ENCODE results near the gene NPFFR2.
"Not testable (repeated sequence)": the region's sequence is repeated elsewhere in the genome, so short reads cannot be mapped to it uniquely, and the experiment has no call there.

Gene NPFFR2

GRCh38 chr4:72084587-72085011 lies 52.8 kb downstream of the NPFFR2 start:
- no peak overlapping the region for H3K4me3 Mint-ChIP-seq
- DNase-seq: no peak

GRCh38 chr4:72090606-72091005 lies 58.8 kb downstream of the NPFFR2 start:
- not testable (repeated sequence) for H3K27me3 Mint-ChIP-seq, H3K4me1 Mint-ChIP-seq

More at GRCh38 chr4:72084587-72085011, 52.8 kb downstream of the NPFFR2 start:
- no peak overlapping the region for H3K27ac Mint-ChIP-seq
- no peaks in the 10 kb centered on the region for H3K27me3 Mint-ChIP-seq
- H3K4me1 Mint-ChIP-seq: no peaks in the 10 kb centered on the region
- no peaks in the 10 kb centered on the region for H3K36me3 Mint-ChIP-seq
- H3K9me3 Mint-ChIP-seq: no peaks in the 10 kb centered on the region
- CTCF ChIA-PET: no interaction called here

DNA sequence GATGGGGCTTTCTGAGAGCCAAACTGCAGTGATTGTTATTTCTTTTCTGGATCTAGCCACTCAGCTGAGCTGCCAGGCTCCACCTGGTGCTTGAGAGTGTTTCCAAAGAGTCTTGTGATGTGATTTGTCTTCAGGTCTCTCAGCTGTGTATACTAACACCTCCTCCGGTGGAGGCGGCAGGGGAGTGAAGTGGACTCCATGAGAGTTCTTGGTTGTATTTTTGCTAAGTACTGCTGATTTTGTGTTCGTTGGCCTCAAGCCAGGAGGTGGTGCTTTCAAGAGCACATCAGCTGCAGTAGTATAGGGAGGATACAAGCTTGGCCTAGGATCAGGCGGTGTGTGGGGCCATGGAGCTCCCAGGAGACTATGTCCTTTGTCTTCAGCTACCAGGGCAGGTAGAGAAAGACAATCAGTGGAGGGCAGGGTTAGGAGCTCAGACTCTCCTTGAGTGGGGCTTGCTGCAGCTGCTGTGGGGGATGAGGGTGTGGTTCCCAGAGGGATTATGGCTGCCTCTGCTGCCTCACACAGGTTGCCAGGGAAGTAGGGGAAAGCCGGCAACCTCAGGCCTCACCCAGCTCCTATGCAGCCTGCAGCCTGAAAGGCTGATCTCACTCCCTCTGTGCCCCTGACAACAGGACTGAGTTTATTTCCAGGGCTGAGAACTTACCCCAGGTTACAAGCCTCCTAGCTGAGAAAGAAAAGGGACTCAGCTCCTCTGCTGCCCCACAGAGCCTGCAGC lies 62.4 kb downstream of the NPFFR2 start:
- DNase-seq: no peak
- Mint-ChIP-seq H3K9me3 (no peaks in the 10 kb centered on the region), H3K27ac (no peak overlapping the region), H3K27me3 (no peaks in the 10 kb centered on the region), H3K4me3 (no peak overlapping the region), H3K36me3 (no peaks in the 10 kb centered on the region), H3K4me1 (no peaks in the 10 kb centered on the region)
- CTCF ChIA-PET: no interaction called here

More at GRCh38 chr4:72090606-72091005, 58.8 kb downstream of the NPFFR2 start:
- not testable (repeated sequence) for H3K27ac Mint-ChIP-seq, H3K4me3 Mint-ChIP-seq, DNase-seq, H3K36me3 Mint-ChIP-seq, H3K9me3 Mint-ChIP-seq
- CTCF ChIA-PET: interaction anchor here (0.9 kb wide), 1 partner anchor 773 kb away, joined by 3 read pairs; no protein-coding TSS in a partner anchor

- Mint-ChIP-seq H3K4me1 (no peaks in the 10 kb centered on the region), H3K9me3 (no peaks in the 10 kb centered on the region), H3K36me3 (no peaks in the 10 kb centered on the region), H3K27ac (no peak overlapping the region), H3K27me3 (no peaks in the 10 kb centered on the region), H3K4me3 (no peak overlapping the region)
- DNase-seq: no peak
- CTCF ChIA-PET: no interaction called here
Measured at GRCh38 chr4:72107456-72107855, 75.7 kb downstream of the NPFFR2 start.

DNA sequence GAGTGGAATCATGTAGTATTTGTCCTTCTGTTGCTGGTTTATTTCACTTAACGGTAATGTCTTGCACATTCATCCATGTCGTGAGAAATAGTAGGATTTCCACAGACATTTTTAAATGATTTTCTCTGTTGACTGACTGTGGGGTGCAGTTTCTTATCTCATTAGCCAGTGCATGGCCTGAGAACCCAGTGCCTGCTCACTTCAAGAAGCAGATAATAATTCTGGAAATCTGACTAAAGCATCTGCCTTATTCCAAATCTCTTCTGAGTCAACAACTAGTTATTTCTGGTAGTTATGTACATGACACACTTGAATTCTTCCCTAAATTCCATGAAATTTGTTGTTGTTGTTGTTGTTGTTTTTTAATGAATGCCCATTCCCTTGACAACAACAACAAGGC lies 77.6 kb downstream of the NPFFR2 start:
- DNase-seq: no peak
- no peaks in the 10 kb centered on the region for H3K36me3 Mint-ChIP-seq
- H3K27ac Mint-ChIP-seq: no peak overlapping the region
- no peaks in the 10 kb centered on the region for H3K9me3 Mint-ChIP-seq
- H3K27me3 Mint-ChIP-seq: no peaks in the 10 kb centered on the region
- no peaks in the 10 kb centered on the region for H3K4me1 Mint-ChIP-seq
- H3K4me3 Mint-ChIP-seq: no peak overlapping the region
- CTCF ChIA-PET: no interaction called here

GRCh38 chr4:72109959-72110497 lies 78.2 kb downstream of the NPFFR2 start:
- Mint-ChIP-seq H3K4me3 (no peak overlapping the region), H3K36me3 (no peaks in the 10 kb centered on the region), H3K4me1 (no peaks in the 10 kb centered on the region), H3K27ac (no peak overlapping the region), H3K9me3 (no peaks in the 10 kb centered on the region), H3K27me3 (no peaks in the 10 kb centered on the region)
- CTCF ChIA-PET: no interaction called here
- no peak for DNase-seq

GRCh38 chr4:72110886-72111285 lies 79.1 kb downstream of the NPFFR2 start:
- CTCF ChIA-PET: no interaction called here
- Mint-ChIP-seq H3K9me3 (no peaks in the 10 kb centered on the region), H3K36me3 (no peaks in the 10 kb centered on the region), H3K27me3 (no peaks in the 10 kb centered on the region), H3K27ac (no peak overlapping the region), H3K4me3 (no peak overlapping the region), H3K4me1 (no peaks in the 10 kb centered on the region)
- no peak for DNase-seq

DNA sequence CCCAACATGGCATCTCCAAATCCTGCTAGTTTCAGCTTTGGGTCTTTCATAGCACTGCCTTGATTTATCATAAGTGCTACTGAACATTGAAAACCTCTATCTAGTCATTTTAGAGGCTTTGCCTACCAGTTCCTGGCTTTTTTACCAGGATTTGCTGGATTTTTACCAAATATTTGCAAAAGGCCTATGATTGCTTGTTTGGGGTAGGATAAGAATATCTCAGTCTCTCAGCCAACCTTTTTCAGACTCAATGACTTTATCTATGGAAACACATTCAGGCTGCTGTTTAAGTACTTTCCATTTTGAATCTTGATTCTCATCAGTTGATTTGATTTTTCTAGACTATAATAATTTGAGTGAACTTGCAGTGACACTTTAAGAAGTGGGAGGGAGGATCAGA lies 80.1 kb downstream of the NPFFR2 start:
- Mint-ChIP-seq H3K4me3 (no peak overlapping the region), H3K36me3 (no peaks in the 10 kb centered on the region), H3K4me1 (no peaks in the 10 kb centered on the region), H3K9me3 (no peaks in the 10 kb centered on the region), H3K27me3 (no peaks in the 10 kb centered on the region), H3K27ac (no peak overlapping the region)
- DNase-seq: no peak
- CTCF ChIA-PET: no interaction called here

GRCh38 chr4:72112514-72113156 lies 80.8 kb downstream of the NPFFR2 start:
- Mint-ChIP-seq H3K27ac (no peak overlapping the region), H3K36me3 (no peaks in the 10 kb centered on the region), H3K4me3 (no peak overlapping the region), H3K4me1 (no peaks in the 10 kb centered on the region), H3K27me3 (no peaks in the 10 kb centered on the region), H3K9me3 (no peaks in the 10 kb centered on the region)
- no peak for DNase-seq
- CTCF ChIA-PET: no interaction called here

DNA sequence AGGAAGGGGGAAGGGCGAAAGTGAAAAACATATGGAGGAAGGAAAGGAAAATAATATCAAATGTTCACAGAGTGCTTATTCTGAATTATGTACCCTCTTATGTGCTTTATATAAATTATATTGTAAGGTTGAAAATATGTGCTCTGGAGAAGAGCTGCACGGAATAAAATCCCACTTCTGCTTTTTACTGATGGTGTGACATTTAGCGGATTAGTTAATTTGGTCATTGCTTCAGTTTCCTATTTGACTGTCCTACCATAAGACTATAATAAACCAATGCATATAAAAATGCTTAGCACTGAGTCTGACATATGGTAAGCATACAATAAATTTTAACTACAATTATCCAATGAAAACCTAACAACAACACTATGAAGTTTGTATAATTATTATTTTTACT lies 86.2 kb downstream of the NPFFR2 start:
- CTCF ChIA-PET: no interaction called here
- H3K4me1 Mint-ChIP-seq: no peaks in the 10 kb centered on the region

DNA sequence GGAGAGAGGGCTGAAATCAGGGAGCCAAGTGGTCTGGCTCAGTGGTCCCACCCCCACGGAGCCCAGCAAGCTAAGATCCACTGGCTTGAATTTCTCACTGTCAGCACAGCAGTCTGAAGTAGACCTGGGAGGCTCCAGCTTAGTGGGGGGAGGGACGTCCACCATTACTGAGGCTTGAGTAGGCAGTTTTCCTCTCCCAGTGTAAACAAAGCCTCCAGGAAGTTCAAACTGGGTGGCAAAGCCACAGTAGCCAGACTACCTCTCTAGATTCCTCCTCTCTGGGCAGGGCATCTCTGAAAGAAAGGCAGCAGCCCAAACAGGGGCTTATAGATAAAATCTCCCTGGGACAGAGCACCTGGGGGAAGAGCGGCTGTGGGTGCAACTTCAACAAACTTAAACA lies 88.1 kb downstream of the NPFFR2 start:
- no peak for DNase-seq
- no peaks in the 10 kb centered on the region for H3K36me3 Mint-ChIP-seq
- H3K27ac Mint-ChIP-seq: no peak overlapping the region

More for the DNA sequence above, 86.2 kb downstream of the NPFFR2 start:
- Mint-ChIP-seq H3K4me3 (no peak overlapping the region), H3K27me3 (no peaks in the 10 kb centered on the region), H3K27ac (no peak overlapping the region), H3K9me3 (no peaks in the 10 kb centered on the region), H3K36me3 (no peaks in the 10 kb centered on the region)
- no peak for DNase-seq

DNA sequence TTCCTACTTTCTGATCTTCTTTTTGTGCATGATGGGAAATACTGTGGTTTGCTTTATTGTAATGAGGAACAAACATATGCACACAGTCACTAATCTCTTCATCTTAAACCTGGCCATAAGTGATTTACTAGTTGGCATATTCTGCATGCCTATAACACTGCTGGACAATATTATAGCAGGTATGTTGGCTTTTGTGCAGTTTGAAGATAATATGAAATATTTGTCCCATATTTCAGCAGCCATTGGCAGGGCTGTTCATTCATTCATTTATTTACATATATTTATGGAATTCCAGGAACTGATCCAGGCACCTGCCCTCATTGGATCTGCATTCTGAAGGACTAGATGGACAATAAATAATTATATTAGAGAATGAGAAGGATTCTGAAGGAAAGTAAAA lies 96.9 kb downstream of the NPFFR2 start:
- DNase-seq: no peak
- Mint-ChIP-seq H3K9me3 (no peaks in the 10 kb centered on the region), H3K4me1 (no peaks in the 10 kb centered on the region), H3K27ac (no peak overlapping the region), H3K27me3 (no peaks in the 10 kb centered on the region), H3K4me3 (no peak overlapping the region), H3K36me3 (no peaks in the 10 kb centered on the region)
- CTCF ChIA-PET: no interaction called here

More for the DNA sequence above, 88.1 kb downstream of the NPFFR2 start:
- Mint-ChIP-seq H3K9me3 (no peaks in the 10 kb centered on the region), H3K4me1 (no peaks in the 10 kb centered on the region), H3K27me3 (no peaks in the 10 kb centered on the region), H3K4me3 (no peak overlapping the region)
- CTCF ChIA-PET: no interaction called here

GRCh38 chr4:72136429-72136828 lies 104.6 kb downstream of the NPFFR2 start:
- CTCF ChIA-PET: no interaction called here
- H3K9me3 Mint-ChIP-seq: peaks cover 4% of the 10 kb centered on the region
- DNase-seq: no peak
- no peak overlapping the region for H3K27ac Mint-ChIP-seq
- no peak overlapping the region for H3K4me3 Mint-ChIP-seq
- H3K27me3 Mint-ChIP-seq: no peaks in the 10 kb centered on the region
- no peaks in the 10 kb centered on the region for H3K36me3 Mint-ChIP-seq
- H3K4me1 Mint-ChIP-seq: no peaks in the 10 kb centered on the region

GRCh38 chr4:72139997-72140396 lies 108.2 kb downstream of the NPFFR2 start:
- H3K4me1 Mint-ChIP-seq, H3K9me3 Mint-ChIP-seq, H3K27me3 Mint-ChIP-seq, CTCF ChIA-PET, H3K4me3 Mint-ChIP-seq, H3K27ac Mint-ChIP-seq, H3K36me3 Mint-ChIP-seq, DNase-seq: not testable (repeated sequence)

GRCh38 chr4:72144241-72144640 lies 112.4 kb downstream of the NPFFR2 start:
- Mint-ChIP-seq H3K27ac (no peak overlapping the region), H3K4me1 (no peaks in the 10 kb centered on the region), H3K36me3 (no peaks in the 10 kb centered on the region), H3K4me3 (no peak overlapping the region), H3K27me3 (no peaks in the 10 kb centered on the region), H3K9me3 (peaks cover 6% of the 10 kb centered on the region)
- DNase-seq: no peak
- CTCF ChIA-PET: no interaction called here

All from activated naive CD4-positive, alpha-beta T cell treated with anti-CD3 and anti-CD28 coated beads, Interleukin-2, amount 10 ng/mL, durations not matched to agents 7 days and 5 days (primary cell).